ENCODE results near the gene GGCX.

DNA sequence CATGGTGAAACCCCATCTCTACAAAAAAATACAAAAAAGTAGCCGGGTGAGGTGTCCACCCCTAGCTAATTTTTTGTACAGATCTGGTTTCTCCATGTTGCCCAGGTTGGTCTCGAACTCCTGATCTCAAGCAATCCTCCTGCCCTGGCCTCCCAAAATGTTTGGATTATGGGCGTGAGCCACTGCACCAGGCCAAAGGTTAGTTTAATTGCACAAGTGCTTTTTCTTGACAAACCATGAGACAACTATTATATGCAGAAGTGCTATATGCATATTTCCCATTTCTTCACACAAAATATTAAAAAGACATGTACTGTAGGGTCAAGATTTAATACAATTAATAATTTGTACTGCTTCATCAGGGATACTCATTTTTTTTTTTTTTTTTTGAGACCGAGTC is 5.0 kb upstream of the GGCX start:
- TF ChIP-seq, protein P1, sequence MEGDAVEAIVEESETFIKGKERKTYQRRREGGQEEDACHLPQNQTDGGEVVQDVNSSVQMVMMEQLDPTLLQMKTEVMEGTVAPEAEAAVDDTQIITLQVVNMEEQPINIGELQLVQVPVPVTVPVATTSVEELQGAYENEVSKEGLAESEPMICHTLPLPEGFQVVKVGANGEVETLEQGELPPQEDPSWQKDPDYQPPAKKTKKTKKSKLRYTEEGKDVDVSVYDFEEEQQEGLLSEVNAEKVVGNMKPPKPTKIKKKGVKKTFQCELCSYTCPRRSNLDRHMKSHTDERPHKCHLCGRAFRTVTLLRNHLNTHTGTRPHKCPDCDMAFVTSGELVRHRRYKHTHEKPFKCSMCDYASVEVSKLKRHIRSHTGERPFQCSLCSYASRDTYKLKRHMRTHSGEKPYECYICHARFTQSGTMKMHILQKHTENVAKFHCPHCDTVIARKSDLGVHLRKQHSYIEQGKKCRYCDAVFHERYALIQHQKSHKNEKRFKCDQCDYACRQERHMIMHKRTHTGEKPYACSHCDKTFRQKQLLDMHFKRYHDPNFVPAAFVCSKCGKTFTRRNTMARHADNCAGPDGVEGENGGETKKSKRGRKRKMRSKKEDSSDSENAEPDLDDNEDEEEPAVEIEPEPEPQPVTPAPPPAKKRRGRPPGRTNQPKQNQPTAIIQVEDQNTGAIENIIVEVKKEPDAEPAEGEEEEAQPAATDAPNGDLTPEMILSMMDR (IDR thresholded peaks at IDR 0.05): no peak
- TF ChIP-seq POLR2AphosphoS5 (IDR thresholded peaks at IDR 0.05): no peak
- no peak for TF ChIP-seq POLR2A (IDR thresholded peaks at IDR 0.05)
- TF ChIP-seq EP300 (IDR thresholded peaks at IDR 0.05): no peak
